HG03457 (cell line): ENCODE data around the gene RASL10A.

Experiments
- ATAC-seq: cut with Tn5 transposase; IDR thresholded peaks from one replicate; pipeline ENCODE4 v1.9.1; 2021; ENCODE audit warnings: moderate number of reproducible peaks; ENCODE audit not compliant: unreplicated experiment

The RASL10A gene

DNA sequence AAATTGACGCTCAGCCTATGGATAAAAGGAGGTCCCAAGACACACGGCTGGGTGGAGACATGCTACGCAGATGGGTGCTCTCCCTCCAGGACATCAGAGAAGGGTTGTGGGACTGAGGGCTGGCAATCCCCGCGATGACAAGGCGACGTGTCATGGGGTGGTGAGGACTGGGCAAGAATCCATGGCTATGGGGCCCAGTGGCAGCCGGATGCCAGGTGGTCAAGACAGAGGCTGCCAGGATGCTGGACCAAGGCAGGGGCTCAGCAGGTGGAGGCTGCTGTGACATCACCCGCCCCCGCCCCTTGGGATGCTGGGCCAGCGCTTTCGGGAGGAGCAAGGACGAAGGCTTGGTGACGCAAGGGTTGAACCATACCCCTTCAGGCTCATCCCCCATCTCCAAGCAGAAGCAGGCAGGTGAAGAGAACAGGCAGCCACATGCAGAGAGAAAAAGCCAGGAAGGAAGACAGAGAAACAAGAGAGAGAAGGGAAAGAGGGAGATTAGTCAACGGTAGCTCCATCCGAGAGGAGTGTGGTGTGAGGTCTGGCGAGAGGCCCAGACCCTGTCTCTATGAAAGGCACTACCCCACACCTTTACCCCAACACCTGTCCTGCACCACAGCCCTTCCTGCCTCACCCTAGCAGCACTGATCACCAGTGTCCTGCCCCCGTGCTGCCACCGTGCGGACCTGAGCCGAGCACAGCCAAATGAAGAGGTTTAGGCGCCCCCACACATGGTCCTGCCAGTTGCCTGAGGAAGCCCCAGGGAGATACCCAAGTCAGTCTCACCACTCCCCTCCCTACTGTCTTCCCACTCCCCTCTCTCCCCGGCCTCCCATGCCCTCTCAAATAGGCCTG, 24.1 kb upstream of the RASL10A start:
- ATAC-seq, result no peak

DNA sequence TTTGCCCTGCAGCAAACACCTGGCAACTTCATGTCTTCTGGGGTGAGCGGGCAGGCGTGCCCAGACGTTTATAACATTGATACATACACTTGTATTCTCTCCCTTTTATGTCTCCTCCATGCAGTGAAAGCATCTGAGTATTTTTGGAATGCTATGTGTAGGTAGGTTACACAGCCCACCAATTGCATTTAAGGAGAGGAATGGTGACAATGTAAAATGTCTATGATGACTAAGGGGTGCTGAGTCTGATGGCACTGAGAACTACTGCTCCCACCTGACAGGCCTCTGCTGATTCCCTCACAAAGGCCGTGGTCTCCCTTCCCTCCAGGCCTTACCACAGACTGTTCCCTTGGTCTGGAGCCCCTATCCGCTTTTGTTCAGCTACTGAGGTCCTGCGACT, 22.9 kb upstream of the RASL10A start:
- no peak for ATAC-seq

DNA sequence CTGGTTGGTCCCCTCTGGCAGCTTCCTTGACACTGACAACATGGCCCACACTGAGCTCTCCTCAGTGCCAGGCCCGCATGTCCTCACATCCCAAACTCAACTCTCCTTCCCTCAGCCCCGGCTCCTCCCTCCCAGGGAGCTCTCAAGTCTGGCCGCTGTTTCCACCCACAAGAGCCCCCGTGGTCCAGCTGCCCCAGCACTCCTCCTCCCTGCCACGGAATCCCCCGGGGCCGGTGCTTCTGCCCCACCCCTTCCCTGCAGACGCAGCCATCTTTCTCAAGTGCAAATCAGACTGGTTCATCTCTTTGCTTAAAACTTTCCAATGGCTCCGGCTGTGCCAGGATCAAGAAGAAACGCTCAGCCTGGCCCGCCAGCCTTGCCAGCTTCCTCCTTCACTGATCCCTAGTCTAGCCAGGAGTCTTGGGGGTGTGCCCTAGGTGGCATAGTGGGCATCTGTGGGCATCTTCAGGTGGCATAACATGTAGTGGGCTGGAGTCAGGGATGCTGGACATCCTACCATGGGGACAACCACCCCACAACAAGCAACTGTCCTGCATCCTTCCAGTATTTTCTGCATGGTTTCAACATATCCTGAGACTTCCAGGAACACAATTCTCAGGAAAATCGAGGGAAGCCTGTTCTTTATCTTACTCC, 22.3 kb upstream of the RASL10A start:
- no peak for ATAC-seq

GRCh38 chr22:29336751-29337490, 21.4 kb upstream of the RASL10A start:
- ATAC-seq, result no peak

DNA sequence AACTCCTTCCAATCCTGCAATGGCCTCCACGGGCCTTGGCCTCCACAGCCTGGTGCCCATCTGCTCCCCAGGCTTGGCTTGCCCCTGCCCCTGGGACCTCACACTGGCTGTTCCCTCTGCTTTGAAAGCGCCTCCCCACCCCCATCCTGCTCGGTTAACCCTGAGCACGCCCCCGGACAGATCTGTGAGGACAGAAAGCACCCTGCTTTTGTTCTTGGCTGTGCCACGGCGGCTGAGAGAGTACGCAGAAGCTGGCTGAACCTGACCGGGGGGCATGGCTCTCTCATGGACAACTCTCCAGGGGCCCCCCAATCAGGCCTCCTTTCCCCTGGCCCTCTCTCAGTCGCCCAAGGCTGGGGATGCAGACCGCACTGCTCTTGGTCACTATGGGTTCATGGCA, 20.2 kb upstream of the RASL10A start:
- ATAC-seq, result no peak

- ATAC-seq, result no peak
Observed at GRCh38 chr22:29334696-29335344, 19.3 kb upstream of the RASL10A start.

- no peak for ATAC-seq
Observed at GRCh38 chr22:29334148-29334547, 18.7 kb upstream of the RASL10A start.

- ATAC-seq, result no peak
Observed at GRCh38 chr22:29332886-29333496, 17.5 kb upstream of the RASL10A start.

DNA sequence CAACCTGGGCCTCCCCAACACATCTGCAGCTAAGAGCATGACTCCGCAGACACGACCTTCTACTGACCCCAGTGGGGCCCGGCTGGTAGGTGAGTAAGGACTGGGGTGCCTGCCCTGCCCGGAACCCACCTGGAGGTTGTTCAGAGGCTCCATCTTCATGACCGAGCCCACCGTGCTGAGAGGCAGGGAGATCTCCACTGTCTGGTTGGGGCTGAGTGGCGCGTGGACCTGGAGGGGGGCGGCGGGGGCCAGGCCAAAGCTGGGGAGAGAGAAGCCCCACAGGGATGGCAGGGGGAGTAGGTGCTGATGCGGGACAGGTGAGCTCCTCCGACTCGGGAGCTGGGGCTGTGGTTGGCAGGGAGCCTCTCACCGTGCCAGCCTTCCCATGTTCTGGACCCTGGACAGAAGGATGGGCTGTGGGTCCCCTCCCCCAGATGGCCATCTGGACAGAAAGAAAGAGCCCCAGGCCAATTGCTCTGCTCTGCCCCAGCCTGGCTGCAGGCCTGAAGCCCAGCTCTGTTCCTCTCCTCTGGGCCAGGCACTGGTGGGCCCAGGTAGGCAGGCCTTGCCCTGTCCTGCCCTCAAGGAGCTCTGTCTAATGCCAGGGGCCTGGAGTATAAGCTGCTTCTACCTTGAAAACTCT, 16.3 kb upstream of the RASL10A start:
- ATAC-seq, result no peak

DNA sequence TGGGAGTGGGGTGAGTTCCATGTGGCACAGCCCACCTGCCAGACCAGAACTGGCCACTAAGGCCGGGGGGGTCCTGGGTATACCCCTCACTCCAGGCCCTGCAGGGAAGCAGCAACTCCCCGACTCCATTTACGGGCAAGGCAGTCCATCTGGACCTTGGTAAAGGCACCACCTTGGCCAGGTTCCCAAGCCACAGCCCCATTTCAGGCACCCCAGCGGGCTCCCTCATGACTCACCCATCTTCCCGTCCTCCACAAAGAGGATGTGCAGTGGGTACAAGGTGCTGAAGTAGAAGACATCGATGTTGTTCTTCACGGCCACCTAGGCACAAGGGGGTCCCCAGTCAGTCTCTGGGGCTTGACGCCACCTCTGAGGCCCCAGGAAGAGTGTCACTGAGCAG, 15.7 kb upstream of the RASL10A start:
- ATAC-seq, result no peak

- no peak for ATAC-seq
Observed at GRCh38 chr22:29330753-29331152, 15.3 kb upstream of the RASL10A start.

GRCh38 chr22:29330291-29330690, 14.8 kb upstream of the RASL10A start:
- ATAC-seq, result no peak

DNA sequence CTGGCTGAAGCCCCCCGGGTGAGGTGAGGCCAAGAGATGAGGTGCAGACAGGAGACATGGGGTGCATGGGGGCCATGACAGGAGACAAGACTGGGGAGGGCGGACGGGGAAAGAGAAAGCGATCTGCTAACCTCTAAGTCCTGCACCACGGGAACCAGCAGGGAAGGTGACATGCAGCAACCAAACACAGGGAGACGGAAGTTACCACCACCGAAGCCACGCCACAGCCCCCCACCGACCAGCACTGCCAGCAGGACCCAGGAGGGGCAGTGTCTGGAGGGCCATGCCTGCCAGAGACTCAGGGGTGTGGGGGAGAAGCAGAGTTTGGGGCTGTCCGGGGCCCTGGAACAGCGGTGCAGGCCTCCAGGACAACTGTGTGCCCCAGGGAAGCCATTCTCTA, 14.1 kb upstream of the RASL10A start:
- ATAC-seq, result no peak

DNA sequence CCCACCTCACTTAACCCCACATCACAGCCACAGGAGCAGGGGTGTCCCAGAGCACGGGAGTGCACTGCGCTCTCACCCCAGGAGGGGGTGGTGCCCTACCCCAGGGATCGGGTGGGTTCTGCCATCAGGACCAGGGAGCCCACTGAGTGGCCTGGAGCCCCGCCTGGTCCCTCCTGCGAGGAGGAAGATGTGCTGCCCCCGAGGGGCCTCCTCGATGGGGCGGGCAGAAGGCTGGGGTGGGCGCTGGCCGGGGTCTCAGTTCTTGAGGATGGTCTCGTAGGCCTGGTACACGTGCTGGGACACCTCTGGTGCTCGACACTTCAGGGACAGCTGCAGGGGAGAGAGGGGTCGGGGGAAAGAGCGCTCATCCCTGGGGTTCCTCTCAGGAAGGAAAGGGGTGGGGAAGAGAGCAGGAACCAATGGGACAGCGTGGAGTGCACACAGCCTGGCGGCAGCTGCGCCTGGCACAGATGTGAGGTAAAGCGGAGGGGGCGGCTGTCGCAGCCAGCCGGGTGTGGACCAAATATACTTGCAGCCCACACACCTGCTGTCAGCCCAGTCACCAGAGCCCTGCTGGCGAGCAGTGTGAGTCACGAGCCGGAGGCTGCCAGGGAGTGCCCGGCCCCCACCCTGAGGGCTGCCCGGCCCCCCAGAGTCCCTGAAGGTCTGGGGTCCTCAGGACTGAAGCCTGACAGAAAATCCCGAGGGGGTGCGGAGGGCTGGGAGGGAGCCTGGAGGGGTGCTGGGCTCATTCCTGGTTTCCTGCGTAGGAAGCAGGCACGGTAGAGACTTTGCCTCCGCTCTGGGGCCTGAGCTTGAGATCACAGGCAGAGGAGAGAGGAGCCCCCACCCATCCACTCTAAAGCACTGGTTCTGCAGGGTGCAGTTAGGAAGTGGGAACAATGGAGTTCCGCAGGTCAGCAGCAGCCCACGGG, 13.3 kb upstream of the RASL10A start:
- no peak for ATAC-seq

GRCh38 chr22:29328055-29328454, 12.6 kb upstream of the RASL10A start:
- no peak for ATAC-seq

GRCh38 chr22:29327089-29327764, 11.7 kb upstream of the RASL10A start:
- ATAC-seq, result no peak

GRCh38 chr22:29326481-29326880, 11.0 kb upstream of the RASL10A start:
- ATAC-seq, result no peak

- ATAC-seq, result no peak
Observed at GRCh38 chr22:29325785-29326315, 10.4 kb upstream of the RASL10A start.
